Measurements from ENCODE around the gene FZR1. TPM values are rescaled to one million over a fixed set of nuclear protein-coding genes. Genes with fewer than 3 reads are reported as not detected.
A peak's percentile ranks its signal among the peaks of the same experiment; 100 is the strongest.
"Not testable (repeated sequence)": the region's sequence is repeated elsewhere in the genome, so short reads cannot be mapped to it uniquely, and the experiment has no call there.

Gene FZR1
- total RNA-seq, 1 donor from 2014 or later = 19.4 TPM

- intact Hi-C loops (cut with DNase I) = loop anchor here (2.0 kb wide), 2 partner anchors 17 to 67 kb away; partner anchors contain the start of genes FZR1 and MFSD12
- ATAC-seq (no peak), DNase-seq (ENCODE audit: missing footprints) (peak; percentile 95)
These were observed 67.9 kb downstream of the FZR1 start for GRCh38 chr19:3573858-3574637.

GRCh38 chr19:3575260-3575741, 69.2 kb downstream of the FZR1 start:
- DNase-seq (ENCODE audit: missing footprints) = no peak
- intact Hi-C loops (cut with DNase I) = no loop called here

GRCh38 chr19:3575949-3576673, 70.0 kb downstream of the FZR1 start:
- intact Hi-C loops (cut with DNase I) = no loop called here
- DNase-seq (ENCODE audit: missing footprints) = no peak
- no peak for ATAC-seq

More at GRCh38 chr19:3575260-3575741, 69.2 kb downstream of the FZR1 start:
- no peak for ATAC-seq

GRCh38 chr19:3576696-3577443, 70.8 kb downstream of the FZR1 start:
- intact Hi-C loops (cut with DNase I) = no loop called here
- DNase-seq (ENCODE audit: missing footprints) = peak; percentile 82
- peak; percentile 8 for ATAC-seq

- DNase-seq (ENCODE audit: missing footprints) = no peak
- intact Hi-C loops (cut with DNase I) = no loop called here
- no peak for ATAC-seq
These were observed 71.7 kb downstream of the FZR1 start for GRCh38 chr19:3577723-3578344.

GRCh38 chr19:3578390-3578789, 72.3 kb downstream of the FZR1 start:
- DNase-seq (ENCODE audit: missing footprints) (no peak), ATAC-seq (no peak)
- intact Hi-C loops (cut with DNase I) = no loop called here

GRCh38 chr19:3580156-3580934, 74.2 kb downstream of the FZR1 start:
- DNase-seq (ENCODE audit: missing footprints) (no peak), ATAC-seq (no peak)
- intact Hi-C loops (cut with DNase I) = no loop called here

- DNase-seq (ENCODE audit: missing footprints); intact Hi-C loops (cut with DNase I); ATAC-seq: not testable (repeated sequence)
These were observed 75.7 kb downstream of the FZR1 start for GRCh38 chr19:3581792-3582191.

- DNase-seq (ENCODE audit: missing footprints); ATAC-seq; intact Hi-C loops (cut with DNase I): not testable (repeated sequence)
These were observed 78.1 kb downstream of the FZR1 start for GRCh38 chr19:3584036-3584802.

GRCh38 chr19:3585301-3586126, 79.4 kb downstream of the FZR1 start, which contains the start of gene GIPC3:
TSS of gene GIPC3 (plus strand) at chr19:3585478. CDS start at chr19:3585598, 120 bp downstream.
- no peak for ATAC-seq
- intact Hi-C loops (cut with DNase I) = loop anchor here (2.0 kb wide), 1 partner anchor 33 kb away; no protein-coding TSS in a partner anchor

GRCh38 chr19:3586127-3586626, 80.1 kb downstream of the FZR1 start:
- intact Hi-C loops (cut with DNase I) = loop anchor here (2.0 kb wide), 1 partner anchor 33 kb away; no protein-coding TSS in a partner anchor
- DNase-seq (ENCODE audit: missing footprints) (no peak), ATAC-seq (no peak)

More at GRCh38 chr19:3585301-3586126, 79.4 kb downstream of the FZR1 start, which contains the start of gene GIPC3:
- DNase-seq (ENCODE audit: missing footprints) = no peak

GRCh38 chr19:3586707-3587346, 80.7 kb downstream of the FZR1 start:
- intact Hi-C loops (cut with DNase I) = loop anchor here (2.0 kb wide), 1 partner anchor 32 kb away; no protein-coding TSS in a partner anchor
- no peak for DNase-seq (ENCODE audit: missing footprints)
- ATAC-seq = no peak

All from Right ventricle myocardium inferior (tissue), 1 donor.